Effector memory CD4-positive, alpha-beta T cell (primary cell): ENCODE results near the gene TRNT1.
A peak's percentile ranks its signal among the peaks of the same experiment; 100 is the strongest.

ENCODE experiments used
- DNase-seq, 3 donors: peaks; one replicate each; pipeline ENCODE4 v3.0.0-alpha.2; 2020
- H3K27ac ChIP-seq: 2 replicates; pipeline ENCODE4 v1.7.0; 2013; ENCODE audit warnings: mild to moderate bottlenecking, low read length, moderate library complexity; ENCODE audit not compliant: insufficient read depth, poor library complexity, severe bottlenecking
- H3K27me3 ChIP-seq: replicated peaks from 2 replicates; pipeline ENCODE4 v1.7.0; 2013; ENCODE audit warnings: mild to moderate bottlenecking, low read length; ENCODE audit not compliant: insufficient read depth, control insufficient read depth, poor library complexity, severe bottlenecking
- H3K36me3 ChIP-seq: 2 replicates; pipeline ENCODE4 v1.7.0; 2013; ENCODE audit warnings: mild to moderate bottlenecking, low read length, moderate library complexity; ENCODE audit not compliant: control insufficient read depth, insufficient read depth
- H3K4me1 ChIP-seq: 2 replicates; pipeline ENCODE4 v1.7.0; 2013; ENCODE audit warnings: low read length, mild to moderate bottlenecking; ENCODE audit not compliant: control insufficient read depth, insufficient read depth, poor library complexity, severe bottlenecking
- H3K4me3 ChIP-seq: 2 replicates; pipeline ENCODE4 v1.7.0; 2013; ENCODE audit warnings: low read length, low read depth, mild to moderate bottlenecking; ENCODE audit not compliant: insufficient read depth, poor library complexity, severe bottlenecking
- H3K9me3 ChIP-seq: 2 replicates; pipeline ENCODE4 v1.7.0; 2013; ENCODE audit warnings: mild to moderate bottlenecking, low read length, moderate library complexity; ENCODE audit not compliant: control insufficient read depth

Gene TRNT1

GRCh38 chr3:3192286-3192675, 65.5 kb downstream of the TRNT1 start:
- H3K9me3 ChIP-seq = no peaks in the 10 kb centered on the region

DNA sequence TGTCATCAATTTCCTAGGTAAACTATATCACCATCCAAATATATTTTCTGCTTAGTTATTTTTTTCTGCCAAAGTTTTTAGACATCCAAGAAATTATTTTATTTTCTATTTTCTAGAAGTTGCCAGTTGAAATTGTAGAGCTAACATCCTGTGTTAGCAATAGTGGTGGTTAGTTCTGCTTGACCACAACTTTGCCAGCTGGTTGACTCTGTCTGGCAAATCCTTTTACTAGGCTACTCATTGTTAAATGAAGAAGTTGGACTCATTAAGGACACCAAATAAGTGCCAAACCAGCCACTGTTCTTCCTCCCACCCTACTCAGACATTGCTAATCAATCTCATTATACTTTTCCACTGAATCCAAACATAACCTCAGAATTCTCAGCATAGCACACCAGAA, 68.1 kb downstream of the TRNT1 start:
- Histone ChIP-seq H3K4me3 (no peak overlapping the region), H3K4me1 (peaks cover 27% of the 10 kb centered on the region), H3K27ac (no peak overlapping the region), H3K27me3 (no peaks in the 10 kb centered on the region), H3K9me3 (no peaks in the 10 kb centered on the region), H3K36me3 (no peaks in the 10 kb centered on the region)
- DNase-seq = no peak

More at GRCh38 chr3:3192286-3192675, 65.5 kb downstream of the TRNT1 start:
- H3K36me3 ChIP-seq = no peaks in the 10 kb centered on the region
- peak overlapping the region; percentile 54 for H3K27ac ChIP-seq
- no peak overlapping the region for H3K4me3 ChIP-seq
- H3K27me3 ChIP-seq = no peaks in the 10 kb centered on the region
- DNase-seq = no peak
- peaks cover 35% of the 10 kb centered on the region for H3K4me1 ChIP-seq

DNA sequence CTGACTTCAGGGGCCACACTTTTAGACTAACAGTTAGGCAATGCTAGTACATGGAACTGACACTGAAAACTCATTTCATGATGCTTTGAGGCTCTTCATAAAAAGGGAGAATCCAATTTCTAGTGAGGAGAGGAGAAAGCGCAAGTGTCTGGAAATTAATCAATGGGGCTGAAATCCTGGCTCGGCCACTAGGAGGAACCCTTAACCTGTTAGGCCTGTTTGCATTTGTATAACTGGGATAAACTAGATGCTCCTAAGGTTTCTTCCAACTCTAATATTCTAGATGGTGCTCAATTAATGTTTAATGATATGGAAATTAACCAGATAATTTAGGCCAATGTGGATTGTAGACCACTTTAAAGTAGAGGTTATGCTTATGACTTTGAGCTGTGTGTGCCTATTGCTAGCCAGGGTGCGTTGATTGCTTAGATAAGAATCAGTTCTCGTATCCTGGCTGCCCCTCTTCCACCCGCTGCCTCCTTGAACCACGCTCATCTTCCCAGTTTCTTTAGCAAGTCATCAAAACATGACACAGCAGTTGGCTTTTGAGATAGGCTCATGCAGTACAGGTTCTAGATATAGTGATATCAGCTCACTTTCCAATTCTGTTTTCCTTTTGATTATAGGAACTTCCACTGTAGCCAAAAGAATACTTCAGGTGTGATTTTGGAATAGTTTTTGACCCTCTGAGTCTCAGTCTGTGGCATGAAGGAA, 69.6 kb downstream of the TRNT1 start:
- H3K36me3 ChIP-seq = no peaks in the 10 kb centered on the region
- no peak for DNase-seq
- no peaks in the 10 kb centered on the region for H3K27me3 ChIP-seq
- H3K27ac ChIP-seq = no peak overlapping the region
- peaks cover 17% of the 10 kb centered on the region for H3K4me1 ChIP-seq
- H3K4me3 ChIP-seq = no peak overlapping the region
- H3K9me3 ChIP-seq = no peaks in the 10 kb centered on the region
